ENCODE measurements around the gene DNTTIP2. TPM values are rescaled to one million over a fixed set of nuclear protein-coding genes. Genes with fewer than 3 reads are reported as not detected.
"Not testable (repeated sequence)": the region's sequence is repeated elsewhere in the genome, so short reads cannot be mapped to it uniquely, and the experiment has no call there.

The DNTTIP2 gene
- total and polyA plus RNA-seq, 11 donors: 17.7 to 55.8 (median 39.1) TPM

- H3K27ac ChIP-seq: no peak overlapping the region
- H3K4me3 ChIP-seq: no peak overlapping the region
- 47 to 71% (median 55%) methylated on average over 1 of the region's 1 CpG for WGBS, 4 donors
- H3K27me3 ChIP-seq: no peaks in the 10 kb centered on the region
- peaks cover 0 to 4% (median 0%) of the 10 kb centered on the region in 9 donors for H3K36me3 ChIP-seq
- ATAC-seq (peak in 1 of 4 donors; percentile 38), DNase-seq (no peak)
- peaks cover 0 to 14% (median under 1%) of the 10 kb centered on the region in 12 donors for H3K4me1 ChIP-seq
- no peaks in the 10 kb centered on the region for H3K9me3 ChIP-seq
- no peak for TF ChIP-seq CTCF (IDR thresholded peaks at IDR 0.05)
- TF ChIP-seq POLR2A (IDR thresholded peaks at IDR 0.05): no peak
- intact Hi-C loops (cut with DNase I): no loop called here
Observed at GRCh38 chr1:93839307-93839706, 39.7 kb downstream of the DNTTIP2 start.

GRCh38 chr1:93837961-93838360 is 41.0 kb downstream of the DNTTIP2 start:
- Histone ChIP-seq H3K36me3 (peaks cover 0 to 4% (median 0%) of the 10 kb centered on the region in 9 donors), H3K4me1 (peaks cover 0 to 11% (median 0%) of the 10 kb centered on the region in 12 donors), H3K9me3 (peaks cover 0 to 10% (median 4%) of the 10 kb centered on the region in 12 donors), H3K27me3 (no peaks in the 10 kb centered on the region), H3K4me3 (no peak overlapping the region), H3K27ac (no peak overlapping the region)
- TF ChIP-seq CTCF (IDR thresholded peaks at IDR 0.05): no peak
- ATAC-seq: no peak
- intact Hi-C loops (cut with DNase I): no loop called here
- DNase-seq: no peak
- WGBS, 4 donors: 92 to 97% (median 95%) methylated on average over 3 of the region's 3 CpGs

GRCh38 chr1:93833293-93833692 is 45.7 kb downstream of the DNTTIP2 start:
- H3K27me3 ChIP-seq; H3K4me1 ChIP-seq; ATAC-seq; H3K4me3 ChIP-seq; intact Hi-C loops (cut with DNase I); H3K27ac ChIP-seq; DNase-seq; H3K36me3 ChIP-seq: not testable (repeated sequence)
- H3K9me3 ChIP-seq: peaks cover 0 to 14% (median 4%) of the 10 kb centered on the region in 12 donors
- 80 to 88% (median 85%) methylated on average over 3 of the region's 3 CpGs for WGBS, 4 donors

GRCh38 chr1:93829061-93829460 is 49.9 kb downstream of the DNTTIP2 start:
- Histone ChIP-seq H3K27ac (no peak overlapping the region), H3K4me3 (no peak overlapping the region), H3K36me3 (no peaks in the 10 kb centered on the region), H3K9me3 (peaks cover 0 to 14% (median 4%) of the 10 kb centered on the region in 12 donors), H3K4me1 (no peaks in the 10 kb centered on the region), H3K27me3 (no peaks in the 10 kb centered on the region)
- TF ChIP-seq POLR2A (IDR thresholded peaks at IDR 0.05): no peak
- no peak for TF ChIP-seq CTCF (IDR thresholded peaks at IDR 0.05)
- ATAC-seq (no peak), DNase-seq (no peak)
- WGBS, 4 donors: 95 to 98% (median 98%) methylated on average over 4 of the region's 4 CpGs
- intact Hi-C loops (cut with DNase I): loop anchor here in 1 of 10 donors (5.0 kb wide), 1 partner anchor 407 kb away; no protein-coding TSS in a partner anchor

GRCh38 chr1:93828367-93828755 is 50.6 kb downstream of the DNTTIP2 start:
- DNase-seq (no peak), ATAC-seq (no peak)
- no peak overlapping the region for H3K27ac ChIP-seq
- peaks cover 0 to 8% (median 3%) of the 10 kb centered on the region in 12 donors for H3K9me3 ChIP-seq
- H3K4me1 ChIP-seq: no peaks in the 10 kb centered on the region
- no peak overlapping the region for H3K4me3 ChIP-seq
- H3K36me3 ChIP-seq: no peaks in the 10 kb centered on the region
- H3K27me3 ChIP-seq: no peaks in the 10 kb centered on the region
- 94 to 100% (median 97%) methylated on average over 1 of the region's 1 CpG for WGBS, 4 donors
- TF ChIP-seq POLR2A (IDR thresholded peaks at IDR 0.05) (no peak), CTCF (IDR thresholded peaks at IDR 0.05) (no peak)
- intact Hi-C loops (cut with DNase I): loop anchor here in 1 of 10 donors (5.0 kb wide), 1 partner anchor 406 kb away; no protein-coding TSS in a partner anchor
